ENCODE measurements around the gene CD274. TPM values are rescaled to one million over a fixed set of nuclear protein-coding genes. Genes with fewer than 3 reads are reported as not detected.

CD274 gene
- total and polyA plus RNA-seq, 2 donors (not counting 1 experiment from before 2014, with no cell fraction given): 3.1 to 3.3 TPM

Other genes starting within 250 kb of the CD274 start
- gene INSL4, start 219.1 kb upstream of the CD274 start, total RNA-seq: not detected in 2 replicates
- not detected in 2 replicates for gene INSL4, start 219.1 kb upstream of the CD274 start, polyA plus RNA-seq
- gene RLN2, start 145.8 kb upstream of the CD274 start, total RNA-seq: not detected in 2 replicates
- not detected in 2 replicates for gene RLN2, start 145.8 kb upstream of the CD274 start, polyA plus RNA-seq
- not detected in 2 replicates for gene RLN1, start 110.7 kb upstream of the CD274 start, total RNA-seq
- gene RLN1, start 110.7 kb upstream of the CD274 start, polyA plus RNA-seq: not detected in 2 replicates
- gene PLGRKT, start 12.6 kb upstream of the CD274 start, total RNA-seq: 12.6 and 17.3 TPM in 2 replicates
- gene PLGRKT, start 12.6 kb upstream of the CD274 start, polyA plus RNA-seq: 21.6 and 22.8 TPM in 2 replicates
- gene PDCD1LG2, start 60.0 kb downstream of the CD274 start, total RNA-seq: 4.9 and 6.9 TPM in 2 replicates
- gene PDCD1LG2, start 60.0 kb downstream of the CD274 start, polyA plus RNA-seq: 15.7 and 16.9 TPM in 2 replicates
- gene RIC1, start 178.6 kb downstream of the CD274 start, total RNA-seq: 37.8 and 43.1 TPM in 2 replicates
- 25.1 and 38.9 TPM in 2 replicates for gene RIC1, start 178.6 kb downstream of the CD274 start, polyA plus RNA-seq

Data from fibroblast of lung (primary cell).